H9 (cell line): Measurements from ENCODE around the gene BLOC1S3. TPM values are rescaled to one million over a fixed set of nuclear protein-coding genes. Genes with fewer than 3 reads are reported as not detected.

Experiments
- DNase-seq: peaks from one replicate; pipeline ENCODE4 v3.0.0-alpha.2; 2017
- H2AFZ ChIP-seq: one replicate; pipeline ENCODE4 v1.6.1; 2013; ENCODE audit warnings: mild to moderate bottlenecking, low read length, control low read depth, moderate library complexity
- H2AK5ac ChIP-seq: 2 replicates; pipeline ENCODE4 v1.6.1; 2013; ENCODE audit warnings: low read length, control low read depth, mixed read lengths; ENCODE audit not compliant: insufficient read length
- H2BK120ac ChIP-seq: one replicate; pipeline ENCODE4 v1.6.1; 2013; ENCODE audit warnings: low read depth, mild to moderate bottlenecking, low read length, control low read depth, inconsistent platforms; ENCODE audit not compliant: poor library complexity, severe bottlenecking
- H2BK12ac ChIP-seq: 2 replicates; pipeline ENCODE4 v1.6.1; 2013; ENCODE audit warnings: low read length, control low read depth, mixed read lengths, low read depth; ENCODE audit not compliant: insufficient read length
- H2BK15ac ChIP-seq: 2 replicates; pipeline ENCODE4 v1.6.1; 2013; ENCODE audit warnings: low read depth, low read length, control low read depth
- H2BK20ac ChIP-seq: one replicate; pipeline ENCODE4 v1.6.1; 2013; ENCODE audit warnings: low read depth, mild to moderate bottlenecking, low read length, control low read depth, inconsistent platforms; ENCODE audit not compliant: poor library complexity, severe bottlenecking
- H2BK5ac ChIP-seq: 2 replicates; pipeline ENCODE4 v1.6.1; 2013; ENCODE audit warnings: low read length, control low read depth, mixed read lengths; ENCODE audit not compliant: insufficient read length
- H3K14ac ChIP-seq: 2 replicates; pipeline ENCODE4 v1.6.1; 2013; ENCODE audit warnings: low read length, control low read depth; ENCODE audit not compliant: insufficient read depth
- H3K18ac ChIP-seq: 2 replicates; pipeline ENCODE4 v1.6.1; 2013; ENCODE audit warnings: low read depth, mild to moderate bottlenecking, mixed read lengths, low read length, control low read depth; ENCODE audit not compliant: insufficient read length
- H3K23ac ChIP-seq: 2 replicates; pipeline ENCODE4 v1.6.1; 2013; ENCODE audit warnings: low read length, control low read depth, mixed read lengths, low read depth; ENCODE audit not compliant: insufficient read length
- H3K23me2 ChIP-seq: 2 replicates; pipeline ENCODE4 v1.6.1; 2013; ENCODE audit warnings: low read depth, mild to moderate bottlenecking, mixed read lengths, low read length, control low read depth; ENCODE audit not compliant: insufficient read length, poor library complexity, severe bottlenecking
- H3K27ac ChIP-seq: 2 replicates; pipeline ENCODE4 v1.5.1; 2013; ENCODE audit warnings: low read length, control low read depth, mixed read lengths, low read depth; ENCODE audit not compliant: insufficient read length
- H3K27me3 ChIP-seq: 2 replicates; pipeline ENCODE4 v1.6.1; 2013; ENCODE audit warnings: low read length, control low read depth, inconsistent platforms; ENCODE audit not compliant: insufficient read depth
- H3K4ac ChIP-seq: 2 replicates; pipeline ENCODE4 v1.6.1; 2013; ENCODE audit warnings: low read depth, mild to moderate bottlenecking, control low read depth, inconsistent platforms, low read length, moderate library complexity
- H3K4me1 ChIP-seq: 2 replicates; pipeline ENCODE4 v1.6.1; 2013; ENCODE audit warnings: low read length, control low read depth, inconsistent platforms; ENCODE audit not compliant: insufficient read depth
- H3K4me2 ChIP-seq: 2 replicates; pipeline ENCODE4 v1.6.1; 2013; ENCODE audit warnings: low read length, control low read depth, mixed read lengths; ENCODE audit not compliant: insufficient read length, insufficient read depth
- H3K56ac ChIP-seq: 2 replicates; pipeline ENCODE4 v1.6.1; 2013; ENCODE audit warnings: low read depth, mild to moderate bottlenecking, mixed read lengths, low read length, control low read depth; ENCODE audit not compliant: insufficient read length
- H3K79me1 ChIP-seq: 2 replicates; pipeline ENCODE4 v1.6.1; 2013; ENCODE audit warnings: low read depth, mild to moderate bottlenecking, moderate library complexity, low read length, control low read depth, inconsistent platforms; ENCODE audit not compliant: insufficient read depth, poor library complexity, severe bottlenecking
- H3K79me2 ChIP-seq: 2 replicates; pipeline ENCODE4 v1.6.1; 2013; ENCODE audit warnings: low read length, control low read depth, inconsistent platforms; ENCODE audit not compliant: insufficient read depth
- H3K9ac ChIP-seq: 2 replicates; pipeline ENCODE4 v1.6.1; 2013; ENCODE audit warnings: low read length, control low read depth, mixed read lengths; ENCODE audit not compliant: insufficient read length; ENCODE audit errors: extremely low read depth
- H3K9me3 ChIP-seq: one replicate; pipeline ENCODE4 v1.6.1; 2013; ENCODE audit warnings: low read depth, low read length, inconsistent platforms; ENCODE audit not compliant: control insufficient read depth
- H3T11ph ChIP-seq: one replicate; pipeline ENCODE4 v1.6.1; 2013; ENCODE audit warnings: mild to moderate bottlenecking, low read length, control low read depth, inconsistent platforms
- H4K20me1 ChIP-seq: one replicate; pipeline ENCODE4 v1.6.1; 2013; ENCODE audit not compliant: control insufficient read depth, insufficient read length, insufficient read depth
- H4K5ac ChIP-seq: 2 replicates; pipeline ENCODE4 v1.6.1; 2013; ENCODE audit warnings: low read depth, mild to moderate bottlenecking, mixed read lengths, low read length, control low read depth; ENCODE audit not compliant: insufficient read length
- H4K8ac ChIP-seq: replicated peaks from 2 replicates; pipeline ENCODE4 v1.6.1; 2013; ENCODE audit warnings: low read length, control low read depth, mixed read lengths, low read depth; ENCODE audit not compliant: insufficient read length
- H4K91ac ChIP-seq: 2 replicates; pipeline ENCODE4 v1.6.1; 2013; ENCODE audit warnings: low read depth, mild to moderate bottlenecking, moderate library complexity, mixed read lengths, low read length, control low read depth; ENCODE audit not compliant: insufficient read length
- H3K27ac Mint-ChIP-seq, 3 experiments: 2 replicates in 2 of 3; 3 replicates in 1 of 3; pipeline ENCODE4 v1.8.0; 2020 to 2021; ENCODE audit warnings: mixed read lengths in 3 of 3, mild to moderate bottlenecking in 1 of 3, moderate library complexity in 1 of 3
- H3K27me3 Mint-ChIP-seq: 2 replicates; pipeline ENCODE4 v1.8.0; 2021; ENCODE audit warnings: low read depth, mild to moderate bottlenecking, moderate library complexity, mixed read lengths
- H3K36me3 Mint-ChIP-seq, 3 experiments: 2 replicates in 2 of 3; 3 replicates in 1 of 3; pipeline ENCODE4 v1.8.0; 2020 to 2021; ENCODE audit warnings: low read depth in 3 of 3, mixed read lengths in 3 of 3; ENCODE audit not compliant: insufficient read depth in 1 of 3
- H3K4me1 Mint-ChIP-seq, 2 experiments: 2 replicates each; pipeline ENCODE4 v1.8.0; 2020; ENCODE audit warnings: mixed read lengths in 2 of 2
- H3K4me3 Mint-ChIP-seq, 2 experiments: 2 replicates in 1 of 2; 3 replicates in 1 of 2; pipeline ENCODE4 v1.8.0; 2020 to 2021; ENCODE audit warnings: mild to moderate bottlenecking in 2 of 2, mixed read lengths in 2 of 2, moderate library complexity in 1 of 2
- H3K9me3 Mint-ChIP-seq, 2 experiments: 2 replicates in 1 of 2; 3 replicates in 1 of 2; pipeline ENCODE4 v1.8.0; 2020; ENCODE audit warnings: mild to moderate bottlenecking in 2 of 2, mixed read lengths in 2 of 2, moderate library complexity in 1 of 2
- WGBS: extraction: QIAGEN DNeasy Blood & Tissue Kit; methylation state at CpG from one replicate; pipeline ENCODE4 v1.1.7; 2013; ENCODE audit warnings: missing lambda C conversion rate, low lambda C conversion rate, mixed read lengths; ENCODE audit not compliant: insufficient read length; ENCODE audit errors: extremely low coverage; 5-methylcytosine and 5-hydroxymethylcytosine counted together
- total RNA-seq: library from RNA; stranded (reverse); gene quantifications from 2 replicates; pipeline ENCODE4 v1.2.1, GENCODE V29; 2021
- TF ChIP-seq, protein P1 (sequence below): fragments of 200-600 bp; sonication (generic); conservative IDR thresholded peaks from 3 replicates; pipeline ENCODE4 v1.8.0; 2021; ENCODE audit warnings: antibody characterized with exemption, mild to moderate bottlenecking

BLOC1S3 gene
- total RNA-seq, 1 experiment from 2014 or later, result 9.2 TPM

GRCh38 chr19:45160870-45161737 is 17.5 kb upstream of the BLOC1S3 start, which contains the start of gene NKPD1:
Gene NKPD1 (minus strand): TSS chr19:45160982. CDS start chr19:45160150, 832 bp downstream.
- H3K4me3 Mint-ChIP-seq, result no peak within 1 kb of the TSS; a peak in 1 of 5 replicates
- no peak within 1 kb of the TSS for H3K27ac Mint-ChIP-seq
- Histone ChIP-seq H3K4me2 (no peak within 1 kb of the TSS), H3K9ac (no peak within 1 kb of the TSS), H4K8ac (no peak within 1 kb of the TSS), H3K79me1 (no peaks in the 10 kb centered on the region), H3K27me3 (no peaks in the 10 kb centered on the region), H3K4me1 (no peaks in the 10 kb centered on the region), H2BK12ac (no peak within 1 kb of the TSS), H2BK20ac (no peak within 1 kb of the TSS), H3K56ac (no peak within 1 kb of the TSS), H2BK15ac (no peak within 1 kb of the TSS), H3K23ac (no peak within 1 kb of the TSS), H4K20me1 (no peaks in the 10 kb centered on the region), H3K14ac (no peak within 1 kb of the TSS), H2BK120ac (no peak within 1 kb of the TSS), H4K91ac (no peak within 1 kb of the TSS), H2AK5ac (no peak within 1 kb of the TSS), H3T11ph (no peak within 1 kb of the TSS), H3K79me2 (no peaks in the 10 kb centered on the region), H3K23me2 (no peaks in the 10 kb centered on the region), H3K9me3 (no peaks in the 10 kb centered on the region), H2AFZ (no peak within 1 kb of the TSS), H3K18ac (no peak within 1 kb of the TSS), H4K5ac (no peak within 1 kb of the TSS), H3K27ac (no peak within 1 kb of the TSS), H2BK5ac (no peak within 1 kb of the TSS), H3K4ac (no peak within 1 kb of the TSS)
- peaks cover 52% of the 10 kb centered on the region for H3K27me3 Mint-ChIP-seq
- no peaks in the 10 kb centered on the region for H3K9me3 Mint-ChIP-seq
- WGBS, result no CpG with 5 or more reads among the region's 29 CpGs
- no peaks in the 10 kb centered on the region; a peak in 1 of 7 replicates for H3K36me3 Mint-ChIP-seq
- TF ChIP-seq, protein P1, sequence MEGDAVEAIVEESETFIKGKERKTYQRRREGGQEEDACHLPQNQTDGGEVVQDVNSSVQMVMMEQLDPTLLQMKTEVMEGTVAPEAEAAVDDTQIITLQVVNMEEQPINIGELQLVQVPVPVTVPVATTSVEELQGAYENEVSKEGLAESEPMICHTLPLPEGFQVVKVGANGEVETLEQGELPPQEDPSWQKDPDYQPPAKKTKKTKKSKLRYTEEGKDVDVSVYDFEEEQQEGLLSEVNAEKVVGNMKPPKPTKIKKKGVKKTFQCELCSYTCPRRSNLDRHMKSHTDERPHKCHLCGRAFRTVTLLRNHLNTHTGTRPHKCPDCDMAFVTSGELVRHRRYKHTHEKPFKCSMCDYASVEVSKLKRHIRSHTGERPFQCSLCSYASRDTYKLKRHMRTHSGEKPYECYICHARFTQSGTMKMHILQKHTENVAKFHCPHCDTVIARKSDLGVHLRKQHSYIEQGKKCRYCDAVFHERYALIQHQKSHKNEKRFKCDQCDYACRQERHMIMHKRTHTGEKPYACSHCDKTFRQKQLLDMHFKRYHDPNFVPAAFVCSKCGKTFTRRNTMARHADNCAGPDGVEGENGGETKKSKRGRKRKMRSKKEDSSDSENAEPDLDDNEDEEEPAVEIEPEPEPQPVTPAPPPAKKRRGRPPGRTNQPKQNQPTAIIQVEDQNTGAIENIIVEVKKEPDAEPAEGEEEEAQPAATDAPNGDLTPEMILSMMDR, result no peak
- peak; percentile 67 for DNase-seq
- peaks cover 5 to 37% of the 10 kb centered on the region in 2 experiments; a peak in 3 of 4 replicates for H3K4me1 Mint-ChIP-seq
